ENCODE results near the gene ENPP3.

- no peak for TF ChIP-seq REST (IDR thresholded peaks at IDR 0.05; ENCODE audit: insufficient read depth in 1 of 2, low read depth in 2 of 2, low read length in 2 of 2)
- no peak for TF ChIP-seq SIN3A (IDR thresholded peaks at IDR 0.05; ENCODE audit: borderline replicate concordance, insufficient read depth, low read length)
- TF ChIP-seq TAF1 (IDR thresholded peaks at IDR 0.05; ENCODE audit: borderline replicate concordance, insufficient read depth, low read length), result no peak
- no peak for TF ChIP-seq POLR2AphosphoS5 (IDR thresholded peaks at IDR 0.05; ENCODE audit: low read depth, low read length)
These were observed 34.3 kb upstream of the ENPP3 start for GRCh38 chr6:131602781-131603312.
